ENCODE measurements around the gene ATG4B.

DNA sequence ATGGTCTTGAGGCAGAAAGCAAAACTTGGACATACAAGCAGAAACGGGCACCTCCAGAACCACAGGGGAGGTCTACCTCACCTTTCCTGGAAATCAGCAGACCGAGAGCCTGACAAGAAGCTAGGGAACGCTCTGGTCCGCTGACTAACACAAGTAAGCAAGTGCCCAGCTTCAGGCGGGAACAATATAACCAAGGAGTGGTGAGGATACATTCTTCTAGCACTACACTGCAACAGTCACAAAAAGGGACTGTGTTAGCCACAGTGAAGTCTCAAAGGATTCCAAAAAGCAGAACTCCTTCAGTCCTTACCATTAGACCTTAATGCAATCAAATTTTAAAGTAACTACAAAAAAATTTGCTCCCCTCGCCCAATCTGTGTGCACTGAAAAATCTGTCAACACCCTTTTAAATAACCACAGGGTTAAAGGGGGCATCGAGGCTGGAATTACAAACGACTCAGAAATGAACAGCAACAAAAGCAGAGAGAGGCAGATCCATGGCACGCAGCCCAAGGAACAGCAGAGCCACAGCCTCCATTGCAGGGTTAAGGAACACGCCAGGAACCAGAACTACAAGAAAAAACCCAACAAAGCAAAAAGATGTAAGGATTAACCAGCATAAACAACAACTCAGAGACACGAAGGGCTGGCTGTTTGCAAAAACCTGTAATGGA is 7.6 kb upstream of the ATG4B start:
- TF ChIP-seq, protein P1, sequence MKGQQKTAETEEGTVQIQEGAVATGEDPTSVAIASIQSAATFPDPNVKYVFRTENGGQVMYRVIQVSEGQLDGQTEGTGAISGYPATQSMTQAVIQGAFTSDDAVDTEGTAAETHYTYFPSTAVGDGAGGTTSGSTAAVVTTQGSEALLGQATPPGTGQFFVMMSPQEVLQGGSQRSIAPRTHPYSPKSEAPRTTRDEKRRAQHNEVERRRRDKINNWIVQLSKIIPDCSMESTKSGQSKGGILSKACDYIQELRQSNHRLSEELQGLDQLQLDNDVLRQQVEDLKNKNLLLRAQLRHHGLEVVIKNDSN (IDR thresholded peaks at IDR 0.05), result no peak
- TF ChIP-seq, protein P2, sequence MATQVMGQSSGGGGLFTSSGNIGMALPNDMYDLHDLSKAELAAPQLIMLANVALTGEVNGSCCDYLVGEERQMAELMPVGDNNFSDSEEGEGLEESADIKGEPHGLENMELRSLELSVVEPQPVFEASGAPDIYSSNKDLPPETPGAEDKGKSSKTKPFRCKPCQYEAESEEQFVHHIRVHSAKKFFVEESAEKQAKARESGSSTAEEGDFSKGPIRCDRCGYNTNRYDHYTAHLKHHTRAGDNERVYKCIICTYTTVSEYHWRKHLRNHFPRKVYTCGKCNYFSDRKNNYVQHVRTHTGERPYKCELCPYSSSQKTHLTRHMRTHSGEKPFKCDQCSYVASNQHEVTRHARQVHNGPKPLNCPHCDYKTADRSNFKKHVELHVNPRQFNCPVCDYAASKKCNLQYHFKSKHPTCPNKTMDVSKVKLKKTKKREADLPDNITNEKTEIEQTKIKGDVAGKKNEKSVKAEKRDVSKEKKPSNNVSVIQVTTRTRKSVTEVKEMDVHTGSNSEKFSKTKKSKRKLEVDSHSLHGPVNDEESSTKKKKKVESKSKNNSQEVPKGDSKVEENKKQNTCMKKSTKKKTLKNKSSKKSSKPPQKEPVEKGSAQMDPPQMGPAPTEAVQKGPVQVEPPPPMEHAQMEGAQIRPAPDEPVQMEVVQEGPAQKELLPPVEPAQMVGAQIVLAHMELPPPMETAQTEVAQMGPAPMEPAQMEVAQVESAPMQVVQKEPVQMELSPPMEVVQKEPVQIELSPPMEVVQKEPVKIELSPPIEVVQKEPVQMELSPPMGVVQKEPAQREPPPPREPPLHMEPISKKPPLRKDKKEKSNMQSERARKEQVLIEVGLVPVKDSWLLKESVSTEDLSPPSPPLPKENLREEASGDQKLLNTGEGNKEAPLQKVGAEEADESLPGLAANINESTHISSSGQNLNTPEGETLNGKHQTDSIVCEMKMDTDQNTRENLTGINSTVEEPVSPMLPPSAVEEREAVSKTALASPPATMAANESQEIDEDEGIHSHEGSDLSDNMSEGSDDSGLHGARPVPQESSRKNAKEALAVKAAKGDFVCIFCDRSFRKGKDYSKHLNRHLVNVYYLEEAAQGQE (IDR thresholded peaks at IDR 0.05; ENCODE audit: low read depth), result no peak
